ENCODE results near the gene COMMD10. TPM values are rescaled to one million over a fixed set of nuclear protein-coding genes. Genes with fewer than 3 reads are reported as not detected.

The COMMD10 gene
- total and polyA plus RNA-seq, 2 experiments from 2014 or later, result 37.7 to 52.2 TPM

DNA sequence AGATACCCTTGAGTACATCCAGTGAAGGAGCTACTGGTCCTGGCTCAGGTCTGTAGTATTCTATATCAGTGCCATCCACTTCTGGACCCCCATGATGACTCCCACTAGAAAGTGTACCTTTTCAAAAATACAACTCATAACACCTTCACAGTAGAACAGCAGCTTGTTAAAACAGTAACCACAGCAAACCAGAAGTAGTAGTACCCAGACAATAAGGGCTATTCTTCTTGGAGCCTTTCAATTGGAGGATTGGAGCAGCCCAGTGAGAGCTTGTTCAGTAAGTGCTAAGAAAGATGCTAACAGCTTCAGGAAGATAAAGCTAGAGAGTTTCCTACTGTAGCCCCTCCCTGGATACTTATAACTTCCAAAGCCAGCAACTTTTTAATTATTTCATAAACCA lies 42.5 kb upstream of the COMMD10 start:
- no peaks in the 10 kb centered on the region for H3K36me3 ChIP-seq (replicated peaks; ENCODE audit: insufficient read depth, low read depth)
- TF ChIP-seq EZH2 (IDR thresholded peaks at IDR 0.05; ENCODE audit: borderline replicate concordance) (no peak), EZH2phosphoT487 (IDR thresholded peaks at IDR 0.05; ENCODE audit: low read depth, severe bottlenecking, unreplicated experiment) (no peak)
- TF ChIP-seq, protein P1, sequence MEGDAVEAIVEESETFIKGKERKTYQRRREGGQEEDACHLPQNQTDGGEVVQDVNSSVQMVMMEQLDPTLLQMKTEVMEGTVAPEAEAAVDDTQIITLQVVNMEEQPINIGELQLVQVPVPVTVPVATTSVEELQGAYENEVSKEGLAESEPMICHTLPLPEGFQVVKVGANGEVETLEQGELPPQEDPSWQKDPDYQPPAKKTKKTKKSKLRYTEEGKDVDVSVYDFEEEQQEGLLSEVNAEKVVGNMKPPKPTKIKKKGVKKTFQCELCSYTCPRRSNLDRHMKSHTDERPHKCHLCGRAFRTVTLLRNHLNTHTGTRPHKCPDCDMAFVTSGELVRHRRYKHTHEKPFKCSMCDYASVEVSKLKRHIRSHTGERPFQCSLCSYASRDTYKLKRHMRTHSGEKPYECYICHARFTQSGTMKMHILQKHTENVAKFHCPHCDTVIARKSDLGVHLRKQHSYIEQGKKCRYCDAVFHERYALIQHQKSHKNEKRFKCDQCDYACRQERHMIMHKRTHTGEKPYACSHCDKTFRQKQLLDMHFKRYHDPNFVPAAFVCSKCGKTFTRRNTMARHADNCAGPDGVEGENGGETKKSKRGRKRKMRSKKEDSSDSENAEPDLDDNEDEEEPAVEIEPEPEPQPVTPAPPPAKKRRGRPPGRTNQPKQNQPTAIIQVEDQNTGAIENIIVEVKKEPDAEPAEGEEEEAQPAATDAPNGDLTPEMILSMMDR (IDR thresholded peaks at IDR 0.05; ENCODE audit: poor library complexity), result no peak
- no peaks in the 10 kb centered on the region for H3K4me1 ChIP-seq (ENCODE audit: insufficient read depth)
- H3K27ac ChIP-seq, result no peak overlapping the region
- H2AFZ ChIP-seq, result no peak overlapping the region
- no peak overlapping the region for H3K4me2 ChIP-seq
- H3K9me2 ChIP-seq (replicated peaks; ENCODE audit: insufficient read depth), result no peaks in the 10 kb centered on the region
- H3K27me3 ChIP-seq, result no peaks in the 10 kb centered on the region
- H3K9me3 ChIP-seq (ENCODE audit: low read depth), result no peaks in the 10 kb centered on the region
- no peaks in the 10 kb centered on the region for H3K79me2 ChIP-seq
- H4K20me1 ChIP-seq (ENCODE audit: insufficient read depth, poor library complexity, severe bottlenecking), result no peaks in the 10 kb centered on the region
- no peak for DNase-seq (ENCODE audit: low spot score)
- H3K4me3 ChIP-seq, result no peak overlapping the region

DNA sequence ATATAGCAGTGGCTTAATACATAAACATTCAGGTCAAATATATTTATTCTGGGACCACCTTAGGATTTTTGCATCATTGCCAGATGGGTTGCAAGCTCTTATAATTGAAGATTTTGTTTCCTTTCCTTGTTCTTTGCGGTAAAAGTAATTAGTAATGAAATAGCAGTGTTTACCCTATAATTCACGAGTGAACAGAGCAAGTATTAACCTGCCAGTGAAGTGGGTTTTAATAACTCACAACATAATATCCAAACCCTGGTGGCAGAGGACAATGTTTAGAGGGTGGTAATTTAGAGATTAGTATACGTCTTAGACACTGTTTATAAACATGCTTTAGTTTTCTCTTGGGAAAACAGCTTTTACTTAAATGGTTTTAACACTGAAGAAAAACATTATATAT lies 40.8 kb upstream of the COMMD10 start:
- no peaks in the 10 kb centered on the region for H3K4me1 ChIP-seq (ENCODE audit: insufficient read depth)
- TF ChIP-seq, protein P1 (IDR thresholded peaks at IDR 0.05; ENCODE audit: poor library complexity), result no peak
- no peak for TF ChIP-seq EZH2 (IDR thresholded peaks at IDR 0.05; ENCODE audit: borderline replicate concordance)
- TF ChIP-seq EZH2phosphoT487 (IDR thresholded peaks at IDR 0.05; ENCODE audit: low read depth, severe bottlenecking, unreplicated experiment), result no peak

DNA sequence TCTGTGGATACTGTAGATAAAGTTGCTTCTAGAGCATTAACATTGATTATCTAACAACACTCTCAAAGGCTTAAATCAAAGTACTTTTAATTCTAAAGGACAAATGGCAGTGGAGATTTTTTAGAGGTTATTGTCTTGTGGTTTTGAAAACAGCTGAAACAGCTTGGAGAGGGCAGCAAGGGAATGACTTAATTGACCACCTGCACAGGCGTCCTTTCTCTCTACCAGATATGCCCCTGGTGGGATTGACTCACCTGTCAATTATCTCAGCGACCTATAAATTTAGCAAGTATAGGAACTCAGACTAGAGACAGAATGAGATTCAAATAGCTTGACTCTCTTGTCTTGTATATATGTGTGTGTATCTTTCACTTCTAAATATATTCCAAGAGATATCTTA lies 39.0 kb upstream of the COMMD10 start:
- DNase-seq (ENCODE audit: low spot score), result no peak
- H3K79me2 ChIP-seq, result no peaks in the 10 kb centered on the region
- no peaks in the 10 kb centered on the region for H4K20me1 ChIP-seq (ENCODE audit: insufficient read depth, poor library complexity, severe bottlenecking)
- no peaks in the 10 kb centered on the region for H3K27me3 ChIP-seq
- H3K9me3 ChIP-seq (ENCODE audit: low read depth), result no peaks in the 10 kb centered on the region
- H3K4me3 ChIP-seq, result no peak overlapping the region
- TF ChIP-seq EZH2phosphoT487 (IDR thresholded peaks at IDR 0.05; ENCODE audit: low read depth, severe bottlenecking, unreplicated experiment) (no peak), EZH2 (IDR thresholded peaks at IDR 0.05; ENCODE audit: borderline replicate concordance) (no peak)
- TF ChIP-seq, protein P1 (IDR thresholded peaks at IDR 0.05; ENCODE audit: poor library complexity), result no peak
- no peaks in the 10 kb centered on the region for H3K4me1 ChIP-seq (ENCODE audit: insufficient read depth)
- H3K36me3 ChIP-seq (replicated peaks; ENCODE audit: insufficient read depth, low read depth), result no peaks in the 10 kb centered on the region
- no peak overlapping the region for H3K27ac ChIP-seq
- H3K4me2 ChIP-seq, result no peak overlapping the region
- H2AFZ ChIP-seq, result no peak overlapping the region
- H3K9me2 ChIP-seq (replicated peaks; ENCODE audit: insufficient read depth), result no peaks in the 10 kb centered on the region
- 82% methylated on average over 2 of the region's 2 CpGs for WGBS (ENCODE audit: low lambda C conversion rate, missing lambda C conversion rate)

More for the DNA sequence above, 40.8 kb upstream of the COMMD10 start:
- Histone ChIP-seq H3K4me3 (no peak overlapping the region), H3K9me2 (replicated peaks; ENCODE audit: insufficient read depth) (no peaks in the 10 kb centered on the region), H3K27me3 (no peaks in the 10 kb centered on the region), H3K36me3 (replicated peaks; ENCODE audit: insufficient read depth, low read depth) (no peaks in the 10 kb centered on the region), H2AFZ (no peak overlapping the region), H4K20me1 (ENCODE audit: insufficient read depth, poor library complexity, severe bottlenecking) (no peaks in the 10 kb centered on the region), H3K27ac (no peak overlapping the region), H3K79me2 (no peaks in the 10 kb centered on the region), H3K9me3 (ENCODE audit: low read depth) (no peaks in the 10 kb centered on the region), H3K4me2 (no peak overlapping the region)
- no peak for DNase-seq (ENCODE audit: low spot score)
- WGBS (ENCODE audit: low lambda C conversion rate, missing lambda C conversion rate), result 64% methylated on average over 3 of the region's 3 CpGs

DNA sequence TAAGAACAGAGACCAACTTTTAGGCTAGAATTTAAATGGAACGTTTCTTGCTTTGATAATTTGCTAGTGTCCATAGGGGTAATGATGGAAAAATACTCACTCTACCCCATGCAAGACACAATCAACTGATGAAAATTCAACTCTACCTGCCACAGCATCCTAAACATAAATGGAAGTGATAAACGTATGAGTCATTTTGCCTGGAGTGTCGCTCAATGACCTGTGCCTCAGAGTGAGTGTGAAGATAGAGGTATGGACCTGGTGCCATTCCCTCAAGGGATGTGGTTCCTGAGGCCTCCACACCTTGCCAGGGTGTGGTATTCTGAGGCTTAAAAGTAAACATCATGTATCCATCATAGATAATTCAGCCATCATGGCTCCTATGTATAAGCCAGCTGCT lies 38.6 kb upstream of the COMMD10 start:
- Histone ChIP-seq H3K9me2 (replicated peaks; ENCODE audit: insufficient read depth) (no peaks in the 10 kb centered on the region), H3K4me1 (ENCODE audit: insufficient read depth) (no peaks in the 10 kb centered on the region), H3K36me3 (replicated peaks; ENCODE audit: insufficient read depth, low read depth) (no peaks in the 10 kb centered on the region), H3K9me3 (ENCODE audit: low read depth) (no peaks in the 10 kb centered on the region), H3K79me2 (no peaks in the 10 kb centered on the region), H3K4me3 (no peak overlapping the region), H4K20me1 (ENCODE audit: insufficient read depth, poor library complexity, severe bottlenecking) (no peaks in the 10 kb centered on the region), H3K27ac (no peak overlapping the region), H2AFZ (no peak overlapping the region), H3K4me2 (no peak overlapping the region), H3K27me3 (no peaks in the 10 kb centered on the region)
- TF ChIP-seq EZH2phosphoT487 (IDR thresholded peaks at IDR 0.05; ENCODE audit: low read depth, severe bottlenecking, unreplicated experiment), result no peak
- TF ChIP-seq EZH2 (IDR thresholded peaks at IDR 0.05; ENCODE audit: borderline replicate concordance), result no peak
- WGBS (ENCODE audit: low lambda C conversion rate, missing lambda C conversion rate), result 81% methylated on average over 3 of the region's 3 CpGs
- DNase-seq (ENCODE audit: low spot score), result no peak

Measured in hepatocyte (in vitro differentiated cells).